T47D (cell line): ENCODE measurements around the gene GRK1.
"Not testable (repeated sequence)": the region's sequence is repeated elsewhere in the genome, so short reads cannot be mapped to it uniquely, and the experiment has no call there.

Experiments used
- DNase-seq, 2 experiments: peaks; one replicate each; pipeline versions ENCODE4 v3.0.0 to v3.0.0-alpha.2; 2011 to 2012; ENCODE audit warnings: low read depth in 1 of 2, low spot score in 1 of 2
- JUND ChIP-seq: IDR thresholded peaks from 2 replicates; pipeline ENCODE4 v1.6.1; 2012; ENCODE audit warnings: low read depth
- in situ Hi-C: cut with HindIII; loops from 2 replicates; pipeline ENCODE4 v1.10.0; 2016; ENCODE audit warnings: low sequenced_read_pairs, low pct_unique_long_range_greater_than_20kb

GRK1 gene

GRCh38 chr13:113724780-113725315 is 57.8 kb downstream of the GRK1 start:
- in situ Hi-C loops: no loop called here
- TF ChIP-seq JUND: no peak
- DNase-seq: peak; percentile 59 to 76

- DNase-seq, in situ Hi-C loops: not testable (repeated sequence)
Measured at GRCh38 chr13:113725329-113726105, 58.5 kb downstream of the GRK1 start.

DNA sequence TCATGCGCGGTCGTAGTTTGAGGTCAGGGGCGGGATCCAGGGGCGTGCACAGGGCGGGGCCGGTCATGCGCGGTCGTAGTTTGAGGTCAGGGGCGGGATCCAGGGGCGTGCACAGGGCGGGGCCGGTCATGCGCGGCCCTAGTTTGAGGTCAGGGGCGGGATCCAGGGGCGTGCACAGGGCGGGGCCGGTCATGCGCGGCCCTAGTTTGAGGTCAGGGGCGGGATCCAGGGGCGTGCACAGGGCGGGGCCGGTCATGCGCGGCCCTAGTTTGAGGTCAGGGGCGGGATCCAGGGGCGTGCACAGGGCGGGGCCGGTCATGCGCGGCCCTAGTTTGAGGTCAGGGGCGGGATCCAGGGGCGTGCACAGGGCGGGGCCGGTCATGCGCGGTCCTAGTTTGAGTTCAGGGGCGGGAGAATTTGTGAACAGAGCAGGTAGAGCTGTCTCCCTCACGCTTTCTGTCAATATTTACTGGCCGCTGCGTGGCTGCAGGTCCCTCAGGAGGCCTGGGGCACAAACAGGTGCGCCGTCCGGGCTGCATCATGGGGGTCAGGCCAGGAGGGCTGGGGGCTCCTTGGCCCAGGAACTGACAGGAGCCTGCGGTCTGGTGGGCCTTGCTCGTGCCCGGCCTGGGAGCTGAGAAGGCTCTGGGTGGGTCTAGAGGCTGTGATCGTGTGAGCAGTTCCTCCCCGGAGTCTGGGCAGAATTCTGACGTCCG is 59.2 kb downstream of the GRK1 start:
- in situ Hi-C loops, DNase-seq: not testable (repeated sequence)

DNA sequence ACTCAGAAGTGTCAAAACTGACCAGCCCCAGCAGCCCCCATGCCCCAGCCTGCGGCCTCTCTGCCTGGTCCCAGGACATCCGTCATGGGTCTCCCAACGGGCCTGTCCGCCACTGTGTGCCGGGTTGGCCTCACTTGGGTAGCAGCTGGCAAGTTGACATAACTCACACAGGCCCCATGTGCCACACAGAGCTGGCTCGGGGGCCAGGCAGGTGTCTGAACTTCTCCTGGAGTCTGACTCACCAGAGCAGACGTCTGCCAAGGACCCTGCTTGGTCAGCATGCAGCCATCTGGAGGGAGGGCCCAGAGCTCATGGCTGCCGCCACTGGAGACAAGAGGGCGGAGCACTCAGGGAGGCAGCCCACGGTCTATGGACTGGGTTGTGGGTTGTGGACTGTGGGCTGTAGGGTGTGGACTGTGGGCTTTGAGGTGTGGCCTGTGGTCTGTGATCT is 60.0 kb downstream of the GRK1 start:
- no peak for TF ChIP-seq JUND
- DNase-seq: no peak
- in situ Hi-C loops: no loop called here

GRCh38 chr13:113728571-113729054 is 61.6 kb downstream of the GRK1 start:
- DNase-seq: no peak
- in situ Hi-C loops: no loop called here
- no peak for TF ChIP-seq JUND

DNA sequence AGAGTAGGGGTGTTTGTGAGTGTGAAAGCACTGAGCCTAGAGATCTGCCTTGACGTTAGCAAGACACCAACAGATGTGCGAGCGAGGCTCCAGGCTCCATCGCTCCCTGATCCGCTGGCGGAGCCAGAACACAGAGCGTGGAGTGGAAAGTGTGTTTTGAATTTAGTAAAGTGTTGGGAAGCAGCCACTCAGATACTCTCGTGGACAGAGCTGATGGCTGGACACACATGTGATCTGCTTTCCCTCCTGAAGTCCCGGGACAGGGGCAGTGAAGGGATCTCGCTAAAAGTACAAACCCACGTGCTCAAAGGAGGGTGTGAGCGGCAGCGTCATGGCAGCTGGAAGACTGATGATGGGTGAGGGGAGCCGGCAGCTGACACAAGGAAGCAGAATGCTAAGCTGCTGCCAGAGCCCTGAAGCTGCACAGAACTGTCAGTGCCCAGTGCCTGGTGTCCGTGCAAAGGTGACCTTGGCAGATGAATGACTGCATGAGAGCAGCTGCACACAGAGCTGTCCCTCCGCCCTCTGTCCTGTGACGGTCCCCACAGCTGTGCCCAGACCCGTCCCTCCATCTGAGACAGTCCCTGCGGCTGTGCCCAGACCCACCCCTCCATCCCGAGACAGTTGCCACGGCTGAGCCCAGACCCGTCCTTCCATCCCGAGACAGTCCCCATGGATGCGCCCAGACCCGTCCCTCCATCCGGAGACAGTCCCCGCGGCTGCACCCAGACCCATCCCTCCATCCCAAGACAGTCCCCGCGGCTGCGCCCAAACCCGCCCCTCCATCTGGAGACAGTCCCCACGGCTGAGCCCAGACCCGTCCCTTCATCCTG is 62.4 kb downstream of the GRK1 start:
- in situ Hi-C loops: no loop called here
- peak in 1 of 2 experiments; percentile 9 for DNase-seq
- TF ChIP-seq JUND: no peak

DNA sequence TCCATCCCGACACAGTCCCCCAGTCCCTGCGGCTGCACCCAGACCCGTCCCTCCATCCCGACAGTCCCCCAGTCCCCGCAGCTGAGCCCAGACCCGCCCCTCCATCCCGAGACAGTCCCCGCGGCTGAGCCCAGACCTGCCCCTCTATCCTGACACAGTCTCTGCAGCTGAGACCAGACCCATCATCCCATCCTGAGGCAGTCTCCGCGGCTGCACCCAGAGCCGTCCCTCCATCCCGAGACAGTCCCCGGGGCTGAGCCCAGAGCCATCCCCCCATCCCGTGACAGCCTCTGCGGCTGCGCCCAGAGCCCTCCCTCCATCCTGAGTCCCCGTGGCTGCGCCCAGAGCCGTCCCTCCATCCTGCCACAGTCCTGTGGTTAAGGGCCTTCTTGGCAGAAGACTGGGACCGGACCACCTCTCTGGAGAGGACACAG is 63.3 kb downstream of the GRK1 start:
- TF ChIP-seq JUND: no peak
- DNase-seq: no peak
- in situ Hi-C loops: no loop called here

DNA sequence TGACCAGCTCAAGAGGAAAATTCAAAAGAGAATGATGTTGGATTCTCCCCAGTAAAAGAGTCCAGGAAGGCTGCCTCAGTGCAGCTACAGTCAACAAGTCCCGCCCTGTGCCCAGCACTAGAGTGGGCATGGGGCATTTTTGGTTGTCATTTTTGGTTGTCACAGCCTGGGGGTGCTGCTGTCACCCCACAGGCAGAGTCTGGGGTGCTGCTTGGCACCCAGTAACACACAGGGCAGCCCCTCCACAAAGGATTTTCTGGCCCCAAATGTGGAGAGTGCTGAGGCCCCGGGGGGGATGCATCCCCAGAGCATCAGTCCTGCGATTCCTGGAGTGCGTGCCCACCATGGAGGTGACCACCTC is 63.8 kb downstream of the GRK1 start:
- no peak for TF ChIP-seq JUND
- no peak for DNase-seq
- in situ Hi-C loops: no loop called here

GRCh38 chr13:113731192-113732175 is 64.5 kb downstream of the GRK1 start:
- TF ChIP-seq JUND: no peak
- no peak for DNase-seq
- in situ Hi-C loops: no loop called here

- in situ Hi-C loops: no loop called here
- no peak for TF ChIP-seq JUND
- DNase-seq: no peak
Measured at GRCh38 chr13:113732176-113732960, 65.3 kb downstream of the GRK1 start.
